Spleen (tissue), 11 donors: ENCODE data around the gene HOXD13. TPM values are rescaled to one million over a fixed set of nuclear protein-coding genes. Genes with fewer than 3 reads are reported as not detected.

Experiments
- DNase-seq: peaks from one replicate; pipeline ENCODE4 v3.0.0-alpha.2; 2020
- H3K27ac ChIP-seq, 8 donors: fragments of 200-600 bp; sonication (generic) in 7 of 8; 1 replicate in 4 of 8; 2 replicates in 4 of 8; pipeline versions ENCODE4 v1.5.0 to v1.8.0; 2016 to 2021; ENCODE audit warnings: inconsistent platforms in 4 of 8, mild to moderate bottlenecking in 4 of 8, moderate library complexity in 1 of 8
- H3K27me3 ChIP-seq, 7 donors: fragments of 200-600 bp; sonication (generic) in 6 of 7; replicated peaks in 1 of 7; 1 replicate in 4 of 7; 2 replicates in 3 of 7; pipeline versions ENCODE4 v1.5.0 to v1.8.0; 2016 to 2021; ENCODE audit warnings: inconsistent platforms in 3 of 7, mild to moderate bottlenecking in 1 of 7
- H3K36me3 ChIP-seq, 6 donors: fragments of 200-600 bp; sonication (generic) in 5 of 6; 1 replicate in 4 of 6; 2 replicates in 2 of 6; pipeline versions ENCODE4 v1.5.0 to v1.8.0; 2016 to 2021; ENCODE audit warnings: inconsistent platforms in 2 of 6
- H3K4me1 ChIP-seq, 6 donors: fragments of 200-600 bp; sonication (generic) in 5 of 6; 1 replicate in 3 of 6; 2 replicates in 3 of 6; pipeline versions ENCODE4 v1.5.0 to v1.8.0; 2016 to 2021; ENCODE audit warnings: inconsistent platforms in 3 of 6
- H3K4me3 ChIP-seq, 8 donors: fragments of 200-600 bp; sonication (generic) in 7 of 8; 1 replicate in 4 of 8; 2 replicates in 4 of 8; pipeline versions ENCODE4 v1.5.0 to v1.8.0; 2016 to 2021; ENCODE audit warnings: inconsistent platforms in 4 of 8, mild to moderate bottlenecking in 4 of 8, moderate library complexity in 2 of 8
- H3K9me3 ChIP-seq, 8 donors: fragments of 200-600 bp; sonication (generic) in 7 of 8; 1 replicate in 4 of 8; 2 replicates in 4 of 8; pipeline versions ENCODE4 v1.5.0 to v1.8.0; 2016 to 2021; ENCODE audit warnings: inconsistent platforms in 4 of 8
- POLR2A ChIP-seq, 3 donors: fragments of 450-650 bp; IDR thresholded peaks; one replicate each; pipeline ENCODE4 v1.5.1; 2017; ENCODE audit warnings: antibody characterized with exemption in 3 of 3, mild to moderate bottlenecking in 1 of 3
- POLR2AphosphoS5 ChIP-seq, 3 donors: sonication (generic); formaldehyde crosslinking; IDR thresholded peaks; one replicate each; pipeline ENCODE4 v1.5.1; 2017; ENCODE audit warnings: antibody characterized with exemption in 3 of 3
- WGBS, 5 donors: extraction: QIAGEN DNeasy Blood & Tissue Kit in 3 of 5; methylation state at CpG; one replicate each; pipeline versions ENCODE4 v1.1.5 to v1.1.7; 2013 to 2018; 5-methylcytosine and 5-hydroxymethylcytosine counted together
- intact Hi-C: fragments of 100-400 bp; cut with DNase I; formaldehyde crosslinking; loops from one replicate; pipeline ENCODE4 v1.15.0; 2023; ENCODE audit warnings: low total_unique reads
- polyA plus RNA-seq, 3 donors: library from polyadenylated mRNA; stranded (reverse); fragments of 200-250 nt; gene quantifications; one replicate each; pipeline ENCODE4 v1.2.1, GENCODE V29; 2013
- total RNA-seq, 7 donors: library from RNA; depleted of rRNA in 3 of 7; stranded (reverse); fragments of >200 nt in 3 of 7; fragmentation: NEBNext Ultra II Directional in 4 of 7; extraction: Animal tissue kit (Norgen Biotek cat#: 25700) in 4 of 7; gene quantifications; one replicate each; pipeline versions ENCODE4 v1.1.0 to v1.2.1, GENCODE V29; 2016 to 2021
- TF ChIP-seq, protein P1 (sequence below), 11 experiments: fragments of 200-600 bp in 7 of 11; fragments of 450-650 bp in 4 of 11; sonication (generic) in 4 of 11; IDR thresholded peaks in 8 of 11; conservative IDR thresholded peaks in 3 of 11; 1 replicate in 7 of 11; 2 replicates in 4 of 11; pipeline versions ENCODE4 v1.4.0 to v1.8.0; 2016 to 2021; ENCODE audit warnings: antibody characterized with exemption in 11 of 11, inconsistent platforms in 4 of 11, mild to moderate bottlenecking in 1 of 11
- donor health status: healthy with polysubstance abuse.
- donor health status: DM: no; HTN: no; CAD: no; lungs with moderate emphysema.
- donor health status: DM: no; HTN: no; CAD: no.
- donor health status: Bipolar disorder and iron deficiency.
- donor health status: healthy.
- donor health status: DM: no; HTN: no; CAD: no.
- donor health status: DM: yes; HTN: yes; CAD: no.

Gene HOXD13
- total and polyA plus RNA-seq, 10 donors = not detected

DNA sequence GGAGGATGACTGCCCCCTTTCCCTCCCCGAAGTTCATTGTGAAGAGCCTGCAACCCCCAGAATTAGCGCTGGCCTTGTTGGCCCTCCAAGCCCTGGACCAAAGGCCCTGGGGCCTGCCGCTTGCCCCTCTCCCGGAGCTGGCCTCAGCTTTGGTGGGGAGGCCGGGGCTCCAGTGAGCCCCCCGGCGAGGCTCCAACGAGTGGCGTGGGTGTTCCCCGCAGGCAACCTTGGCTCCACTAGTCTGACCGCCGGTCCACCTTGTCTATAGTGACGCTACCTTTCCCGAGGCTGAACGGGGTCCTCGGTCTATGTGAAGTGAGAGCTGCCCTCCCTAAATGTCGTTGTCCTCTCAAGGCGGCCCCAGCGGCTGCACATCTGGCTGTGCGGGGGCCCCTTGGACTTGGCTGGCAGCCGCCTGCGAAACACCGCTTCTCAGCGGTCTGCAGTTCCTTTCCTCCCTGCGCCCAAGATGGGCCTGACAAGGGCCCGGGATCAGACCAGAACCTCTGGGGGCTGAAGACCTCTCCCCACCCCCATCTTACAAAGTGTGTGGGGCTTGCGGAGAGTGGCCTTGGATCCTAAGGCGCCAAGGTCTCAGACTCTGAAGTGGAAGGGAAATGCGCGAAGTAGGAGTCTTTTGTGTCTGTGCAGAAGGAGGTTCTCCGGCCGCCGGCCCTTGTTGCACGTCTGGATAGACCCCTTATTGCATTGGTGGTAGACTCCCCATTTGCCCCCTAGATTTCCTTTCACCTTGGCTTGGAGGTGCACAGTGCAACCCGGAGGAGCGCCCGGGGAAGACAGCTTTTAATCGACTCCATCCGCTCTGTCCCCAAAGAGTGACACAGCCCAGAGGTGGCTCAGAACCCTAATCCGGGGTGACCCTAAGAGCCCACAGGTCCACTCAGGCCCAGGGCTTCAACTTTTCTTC is 20.1 kb downstream of the HOXD13 start:
- Histone ChIP-seq H3K4me1 (peaks cover 0 to 37% (median 14%) of the 10 kb centered on the region in 6 donors), H3K36me3 (no peaks in the 10 kb centered on the region), H3K27me3 (peaks cover 26 to 100% (median 100%) of the 10 kb centered on the region in 7 donors), H3K27ac (no peak overlapping the region), H3K9me3 (peaks cover 0 to 11% (median 0%) of the 10 kb centered on the region in 8 donors), H3K4me3 (no peak overlapping the region)
- WGBS, 5 donors = 9 to 28% (median 11%) methylated on average over 19 to 40 of the region's 40 CpGs
- DNase-seq = no peak
- intact Hi-C loops = loop anchor here (10.0 kb wide), 1 partner anchor 702 kb away; no protein-coding TSS in a partner anchor
- TF ChIP-seq POLR2AphosphoS5 (IDR thresholded peaks at IDR 0.05) = no peak
- TF ChIP-seq POLR2A (IDR thresholded peaks at IDR 0.05) = no peak
- TF ChIP-seq, protein P1, sequence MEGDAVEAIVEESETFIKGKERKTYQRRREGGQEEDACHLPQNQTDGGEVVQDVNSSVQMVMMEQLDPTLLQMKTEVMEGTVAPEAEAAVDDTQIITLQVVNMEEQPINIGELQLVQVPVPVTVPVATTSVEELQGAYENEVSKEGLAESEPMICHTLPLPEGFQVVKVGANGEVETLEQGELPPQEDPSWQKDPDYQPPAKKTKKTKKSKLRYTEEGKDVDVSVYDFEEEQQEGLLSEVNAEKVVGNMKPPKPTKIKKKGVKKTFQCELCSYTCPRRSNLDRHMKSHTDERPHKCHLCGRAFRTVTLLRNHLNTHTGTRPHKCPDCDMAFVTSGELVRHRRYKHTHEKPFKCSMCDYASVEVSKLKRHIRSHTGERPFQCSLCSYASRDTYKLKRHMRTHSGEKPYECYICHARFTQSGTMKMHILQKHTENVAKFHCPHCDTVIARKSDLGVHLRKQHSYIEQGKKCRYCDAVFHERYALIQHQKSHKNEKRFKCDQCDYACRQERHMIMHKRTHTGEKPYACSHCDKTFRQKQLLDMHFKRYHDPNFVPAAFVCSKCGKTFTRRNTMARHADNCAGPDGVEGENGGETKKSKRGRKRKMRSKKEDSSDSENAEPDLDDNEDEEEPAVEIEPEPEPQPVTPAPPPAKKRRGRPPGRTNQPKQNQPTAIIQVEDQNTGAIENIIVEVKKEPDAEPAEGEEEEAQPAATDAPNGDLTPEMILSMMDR (IDR thresholded peaks at IDR 0.05 in 8 of 11, conservative IDR thresholded peaks at IDR 0.05 in 3 of 11) = no peak

DNA sequence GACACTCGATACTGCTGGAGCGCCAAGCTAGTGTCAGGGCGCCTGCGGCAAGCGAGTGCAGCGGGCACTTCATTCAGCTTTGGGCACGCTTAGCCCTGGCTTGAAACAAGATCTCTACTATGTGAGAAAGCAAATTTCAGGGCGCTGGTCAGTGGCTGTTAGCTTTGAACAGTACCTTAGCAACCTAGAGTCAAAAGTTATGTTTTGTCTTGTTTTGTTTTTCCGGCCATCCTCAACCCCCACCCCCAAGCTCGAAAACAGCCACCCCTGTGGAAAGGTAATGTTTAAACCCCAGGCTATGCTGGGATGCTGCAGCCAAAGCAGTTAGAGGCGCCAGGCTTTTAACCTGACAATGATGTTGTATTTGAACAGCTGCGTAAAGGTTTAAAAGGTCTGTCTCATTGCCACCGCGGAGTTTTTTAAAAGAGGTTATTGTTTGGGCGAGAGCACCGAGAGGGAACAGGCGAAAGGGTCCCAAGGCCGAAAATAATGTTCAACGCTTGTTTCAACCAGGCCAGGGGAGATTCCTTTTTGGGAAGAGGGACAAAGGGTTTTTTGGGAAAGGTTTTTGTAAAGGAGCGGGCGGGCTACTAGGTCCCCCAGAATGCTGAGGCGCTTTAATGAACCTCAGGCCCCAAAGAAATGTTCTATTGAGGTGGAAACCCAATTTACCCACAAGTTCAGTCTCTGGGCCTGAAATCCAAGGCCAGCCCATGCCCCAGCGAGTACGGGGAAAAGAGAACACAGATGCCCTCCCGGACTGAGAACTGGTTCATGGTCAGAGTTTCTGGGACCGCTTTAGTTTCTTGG is 21.8 kb downstream of the HOXD13 start:
- H3K27me3 ChIP-seq = peaks cover 21 to 100% (median 100%) of the 10 kb centered on the region in 7 donors
- H3K27ac ChIP-seq = no peak overlapping the region
- DNase-seq = no peak
- intact Hi-C loops = loop anchor here (10.0 kb wide), 1 partner anchor 700 kb away; no protein-coding TSS in a partner anchor
- H3K9me3 ChIP-seq = peaks cover 0 to 11% (median 0%) of the 10 kb centered on the region in 8 donors
- H3K36me3 ChIP-seq = no peaks in the 10 kb centered on the region
- 13 to 27% (median 17%) methylated on average over 25 to 26 of the region's 26 CpGs for WGBS, 5 donors
- H3K4me1 ChIP-seq = peaks cover 0 to 29% (median 11%) of the 10 kb centered on the region in 6 donors
- TF ChIP-seq POLR2A (IDR thresholded peaks at IDR 0.05) (no peak), POLR2AphosphoS5 (IDR thresholded peaks at IDR 0.05) (no peak)
- TF ChIP-seq, protein P1 (IDR thresholded peaks at IDR 0.05 in 8 of 11, conservative IDR thresholded peaks at IDR 0.05 in 3 of 11) = no peak
- H3K4me3 ChIP-seq = no peak overlapping the region

DNA sequence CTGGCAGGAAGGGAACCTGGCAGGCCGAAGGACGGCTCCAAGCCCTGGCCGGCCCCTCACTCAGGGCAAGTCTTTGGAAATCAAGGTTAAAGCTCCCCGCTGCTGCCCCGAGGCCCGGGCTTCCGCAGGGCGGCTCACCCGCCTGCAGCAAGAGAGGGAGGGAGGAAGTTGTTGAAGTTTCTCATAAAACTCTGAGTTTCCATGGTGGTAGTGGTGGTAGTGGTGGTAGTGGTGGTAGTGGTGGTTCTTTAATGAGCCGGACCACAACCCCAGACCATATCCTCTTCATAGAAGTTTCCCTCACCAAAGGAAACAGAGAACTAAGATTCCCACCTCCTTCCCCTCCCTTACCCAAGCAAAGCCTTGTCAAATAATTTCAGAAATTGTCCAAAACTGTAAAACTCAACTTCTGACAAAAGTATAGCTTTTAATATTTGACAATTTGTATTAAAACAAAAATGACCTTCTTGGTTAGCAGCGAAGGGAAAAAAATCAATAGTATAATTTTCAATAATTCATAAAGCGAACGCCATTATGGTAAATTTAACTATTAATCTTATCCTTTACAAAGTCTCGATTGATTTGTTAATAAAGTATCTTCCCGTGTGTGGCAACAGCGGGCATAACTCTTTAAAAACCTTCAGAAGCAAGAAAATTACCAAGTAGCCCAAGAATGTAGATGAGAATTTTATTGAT is 22.6 kb downstream of the HOXD13 start:
- no peak for DNase-seq
- 17 to 31% (median 20%) methylated on average over 11 to 16 of the region's 16 CpGs for WGBS, 5 donors
- peaks cover 0 to 28% (median 11%) of the 10 kb centered on the region in 6 donors for H3K4me1 ChIP-seq
- intact Hi-C loops = loop anchor here (10.0 kb wide), 1 partner anchor 700 kb away; no protein-coding TSS in a partner anchor
- peaks cover 0 to 11% (median 0%) of the 10 kb centered on the region in 8 donors for H3K9me3 ChIP-seq
- no peak overlapping the region for H3K4me3 ChIP-seq
- TF ChIP-seq POLR2AphosphoS5 (IDR thresholded peaks at IDR 0.05) (no peak), POLR2A (IDR thresholded peaks at IDR 0.05) (no peak)
- TF ChIP-seq, protein P1 (IDR thresholded peaks at IDR 0.05 in 8 of 11, conservative IDR thresholded peaks at IDR 0.05 in 3 of 11) = no peak
- H3K27me3 ChIP-seq = peaks cover 18 to 100% (median 100%) of the 10 kb centered on the region in 7 donors
- no peak overlapping the region for H3K27ac ChIP-seq
- H3K36me3 ChIP-seq = no peaks in the 10 kb centered on the region
